Neural crest cell (in vitro differentiated cells): Measurements from ENCODE around the gene PNLIP. TPM values are rescaled to one million over a fixed set of nuclear protein-coding genes. Genes with fewer than 3 reads are reported as not detected.

ENCODE experiments used
- DNase-seq: peaks from one replicate; pipeline ENCODE4 v3.0.0; 2021; ENCODE audit warnings: low read depth, mixed read lengths, low spot score
- H3K27ac Mint-ChIP-seq: one replicate; pipeline ENCODE4 v1.8.0; 2021; ENCODE audit warnings: mild to moderate bottlenecking, mixed read lengths; ENCODE audit not compliant: unreplicated experiment
- H3K27me3 Mint-ChIP-seq: 2 replicates; pipeline ENCODE4 v1.8.0; 2021; ENCODE audit warnings: low read depth, mild to moderate bottlenecking, mixed read lengths
- H3K36me3 Mint-ChIP-seq: 2 replicates; pipeline ENCODE4 v1.8.0; 2021; ENCODE audit warnings: low read depth, mild to moderate bottlenecking, mixed read lengths
- H3K4me1 Mint-ChIP-seq: 2 replicates; pipeline ENCODE4 v1.8.0; 2021; ENCODE audit warnings: mixed read lengths
- H3K4me3 Mint-ChIP-seq: one replicate; pipeline ENCODE4 v1.8.0; 2021; ENCODE audit warnings: mild to moderate bottlenecking, mixed read lengths
- H3K9me3 Mint-ChIP-seq: 2 replicates; pipeline ENCODE4 v1.8.0; 2021; ENCODE audit warnings: mixed read lengths
- CTCF ChIP-seq: fragments of 200-600 bp; sonication (generic); conservative IDR thresholded peaks from 2 replicates; pipeline ENCODE4 v1.5.0; 2021; ENCODE audit warnings: antibody characterized with exemption, mild to moderate bottlenecking
- total RNA-seq: library from RNA; stranded (reverse); gene quantifications from 2 replicates; pipeline ENCODE4 v1.2.1, GENCODE V29; 2021

Gene PNLIP
- total RNA-seq, 1 donor from 2014 or later: not detected

GRCh38 chr10:116613471-116613870 lies 67.7 kb downstream of the PNLIP start:
- H3K27me3 Mint-ChIP-seq: peaks cover 3% of the 10 kb centered on the region
- DNase-seq: no peak
- TF ChIP-seq CTCF: no peak
- peaks cover 2% of the 10 kb centered on the region for H3K9me3 Mint-ChIP-seq
- no peaks in the 10 kb centered on the region for H3K36me3 Mint-ChIP-seq
- H3K4me3 Mint-ChIP-seq: peak overlapping the region; percentile 29
- H3K27ac Mint-ChIP-seq: no peak overlapping the region
- peaks cover 5% of the 10 kb centered on the region for H3K4me1 Mint-ChIP-seq

GRCh38 chr10:116614796-116615195 lies 69.1 kb downstream of the PNLIP start:
- DNase-seq: no peak
- H3K36me3 Mint-ChIP-seq: no peaks in the 10 kb centered on the region
- TF ChIP-seq CTCF: no peak
- H3K4me1 Mint-ChIP-seq: no peaks in the 10 kb centered on the region
- no peak overlapping the region for H3K27ac Mint-ChIP-seq
- H3K4me3 Mint-ChIP-seq: no peak overlapping the region
- no peaks in the 10 kb centered on the region for H3K27me3 Mint-ChIP-seq
- peaks cover 2% of the 10 kb centered on the region for H3K9me3 Mint-ChIP-seq

- DNase-seq: no peak
- H3K9me3 Mint-ChIP-seq: peaks cover 2% of the 10 kb centered on the region
- no peak overlapping the region for H3K4me3 Mint-ChIP-seq
- TF ChIP-seq CTCF: no peak
- no peaks in the 10 kb centered on the region for H3K27me3 Mint-ChIP-seq
- no peaks in the 10 kb centered on the region for H3K4me1 Mint-ChIP-seq
- H3K36me3 Mint-ChIP-seq: no peaks in the 10 kb centered on the region
- no peak overlapping the region for H3K27ac Mint-ChIP-seq
These were observed 69.6 kb downstream of the PNLIP start for GRCh38 chr10:116615199-116615776.

Other genes starting within 250 kb of the PNLIP start
- gene CCDC172, start 221.5 kb upstream of the PNLIP start, total RNA-seq: not detected in 2 replicates
- gene PNLIPRP3, start 118.1 kb upstream of the PNLIP start, total RNA-seq: not detected in 2 replicates
- not detected in 2 replicates for gene PNLIPRP1, start 45.0 kb downstream of the PNLIP start, total RNA-seq
- gene PNLIPRP2, start 75.0 kb downstream of the PNLIP start, total RNA-seq: not detected in 2 replicates
- gene HSPA12A, start 196.6 kb downstream of the PNLIP start, total RNA-seq: 7.4 and 7.6 TPM in 2 replicates